ENCODE measurements around the gene TGFB1I1. TPM values are rescaled to one million over a fixed set of nuclear protein-coding genes. Genes with fewer than 3 reads are reported as not detected.
A peak's percentile ranks its signal among the peaks of the same experiment; 100 is the strongest.

The TGFB1I1 gene
- total RNA-seq, 1 experiment from 2014 or later, result 8.7 TPM

DNA sequence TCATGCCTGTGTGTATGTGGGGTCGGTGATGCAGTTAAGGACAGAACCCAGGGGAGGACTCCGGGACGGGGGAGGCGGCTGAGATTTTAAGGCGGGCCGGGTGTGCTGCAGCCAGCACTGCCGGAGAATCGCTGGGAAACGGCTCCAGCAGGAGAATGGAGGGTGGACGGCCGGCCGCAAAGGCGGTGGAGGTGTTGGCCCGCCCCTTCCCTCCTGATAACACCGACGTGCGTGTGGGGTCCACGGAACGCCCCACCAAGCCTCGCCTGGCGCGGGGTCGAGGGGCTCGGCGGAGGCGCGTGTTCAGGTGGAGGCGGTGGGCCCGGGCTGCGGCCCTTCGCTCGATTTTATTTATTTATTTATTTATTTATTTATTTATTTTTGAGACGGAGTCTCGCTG is 30.0 kb upstream of the TGFB1I1 start:
- no peak overlapping the region for H3K9ac ChIP-seq (ENCODE audit: low read length)
- TF ChIP-seq ZFX (IDR thresholded peaks at IDR 0.05), result no peak
- no peak for TF ChIP-seq ELF1 (IDR thresholded peaks at IDR 0.05; ENCODE audit: borderline replicate concordance, low read depth)
- no peak for TF ChIP-seq ZNF274 (IDR thresholded peaks at IDR 0.05; ENCODE audit: low read depth, low read length)
- no peak for TF ChIP-seq EGR1 (IDR thresholded peaks at IDR 0.05; ENCODE audit: low read depth)
- no peak for TF ChIP-seq RAD21 (IDR thresholded peaks at IDR 0.05; ENCODE audit: low read depth)
- TF ChIP-seq POLR2A (IDR thresholded peaks at IDR 0.05; ENCODE audit: borderline replicate concordance, extremely low read depth, insufficient read depth, insufficient read length), result no peak
- TF ChIP-seq, protein P1, sequence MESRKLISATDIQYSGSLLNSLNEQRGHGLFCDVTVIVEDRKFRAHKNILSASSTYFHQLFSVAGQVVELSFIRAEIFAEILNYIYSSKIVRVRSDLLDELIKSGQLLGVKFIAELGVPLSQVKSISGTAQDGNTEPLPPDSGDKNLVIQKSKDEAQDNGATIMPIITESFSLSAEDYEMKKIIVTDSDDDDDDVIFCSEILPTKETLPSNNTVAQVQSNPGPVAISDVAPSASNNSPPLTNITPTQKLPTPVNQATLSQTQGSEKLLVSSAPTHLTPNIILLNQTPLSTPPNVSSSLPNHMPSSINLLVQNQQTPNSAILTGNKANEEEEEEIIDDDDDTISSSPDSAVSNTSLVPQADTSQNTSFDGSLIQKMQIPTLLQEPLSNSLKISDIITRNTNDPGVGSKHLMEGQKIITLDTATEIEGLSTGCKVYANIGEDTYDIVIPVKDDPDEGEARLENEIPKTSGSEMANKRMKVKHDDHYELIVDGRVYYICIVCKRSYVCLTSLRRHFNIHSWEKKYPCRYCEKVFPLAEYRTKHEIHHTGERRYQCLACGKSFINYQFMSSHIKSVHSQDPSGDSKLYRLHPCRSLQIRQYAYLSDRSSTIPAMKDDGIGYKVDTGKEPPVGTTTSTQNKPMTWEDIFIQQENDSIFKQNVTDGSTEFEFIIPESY (IDR thresholded peaks at IDR 0.05; ENCODE audit: extremely low read depth, insufficient replicate concordance, low read length), result no peak
- TF ChIP-seq, protein P2, sequence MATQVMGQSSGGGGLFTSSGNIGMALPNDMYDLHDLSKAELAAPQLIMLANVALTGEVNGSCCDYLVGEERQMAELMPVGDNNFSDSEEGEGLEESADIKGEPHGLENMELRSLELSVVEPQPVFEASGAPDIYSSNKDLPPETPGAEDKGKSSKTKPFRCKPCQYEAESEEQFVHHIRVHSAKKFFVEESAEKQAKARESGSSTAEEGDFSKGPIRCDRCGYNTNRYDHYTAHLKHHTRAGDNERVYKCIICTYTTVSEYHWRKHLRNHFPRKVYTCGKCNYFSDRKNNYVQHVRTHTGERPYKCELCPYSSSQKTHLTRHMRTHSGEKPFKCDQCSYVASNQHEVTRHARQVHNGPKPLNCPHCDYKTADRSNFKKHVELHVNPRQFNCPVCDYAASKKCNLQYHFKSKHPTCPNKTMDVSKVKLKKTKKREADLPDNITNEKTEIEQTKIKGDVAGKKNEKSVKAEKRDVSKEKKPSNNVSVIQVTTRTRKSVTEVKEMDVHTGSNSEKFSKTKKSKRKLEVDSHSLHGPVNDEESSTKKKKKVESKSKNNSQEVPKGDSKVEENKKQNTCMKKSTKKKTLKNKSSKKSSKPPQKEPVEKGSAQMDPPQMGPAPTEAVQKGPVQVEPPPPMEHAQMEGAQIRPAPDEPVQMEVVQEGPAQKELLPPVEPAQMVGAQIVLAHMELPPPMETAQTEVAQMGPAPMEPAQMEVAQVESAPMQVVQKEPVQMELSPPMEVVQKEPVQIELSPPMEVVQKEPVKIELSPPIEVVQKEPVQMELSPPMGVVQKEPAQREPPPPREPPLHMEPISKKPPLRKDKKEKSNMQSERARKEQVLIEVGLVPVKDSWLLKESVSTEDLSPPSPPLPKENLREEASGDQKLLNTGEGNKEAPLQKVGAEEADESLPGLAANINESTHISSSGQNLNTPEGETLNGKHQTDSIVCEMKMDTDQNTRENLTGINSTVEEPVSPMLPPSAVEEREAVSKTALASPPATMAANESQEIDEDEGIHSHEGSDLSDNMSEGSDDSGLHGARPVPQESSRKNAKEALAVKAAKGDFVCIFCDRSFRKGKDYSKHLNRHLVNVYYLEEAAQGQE (IDR thresholded peaks at IDR 0.05; ENCODE audit: low read depth), result no peak
- TF ChIP-seq CEBPB (IDR thresholded peaks at IDR 0.05; ENCODE audit: low read depth), result no peak
- TF ChIP-seq, protein P3, sequence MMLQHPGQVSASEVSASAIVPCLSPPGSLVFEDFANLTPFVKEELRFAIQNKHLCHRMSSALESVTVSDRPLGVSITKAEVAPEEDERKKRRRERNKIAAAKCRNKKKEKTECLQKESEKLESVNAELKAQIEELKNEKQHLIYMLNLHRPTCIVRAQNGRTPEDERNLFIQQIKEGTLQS (IDR thresholded peaks at IDR 0.05), result no peak
- no peak for TF ChIP-seq JUND (IDR thresholded peaks at IDR 0.05)
- no peak for TF ChIP-seq YY1 (IDR thresholded peaks at IDR 0.05; ENCODE audit: extremely low read depth, insufficient replicate concordance, low read depth, low read length)
- TF ChIP-seq, protein P4, sequence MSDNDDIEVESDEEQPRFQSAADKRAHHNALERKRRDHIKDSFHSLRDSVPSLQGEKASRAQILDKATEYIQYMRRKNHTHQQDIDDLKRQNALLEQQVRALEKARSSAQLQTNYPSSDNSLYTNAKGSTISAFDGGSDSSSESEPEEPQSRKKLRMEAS (IDR thresholded peaks at IDR 0.05), result no peak
- TF ChIP-seq SP1 (IDR thresholded peaks at IDR 0.05; ENCODE audit: low read depth), result no peak
- TF ChIP-seq FOSL1 (IDR thresholded peaks at IDR 0.05; ENCODE audit: low read depth), result no peak
- TF ChIP-seq TCF7L2 (IDR thresholded peaks at IDR 0.05; ENCODE audit: borderline replicate concordance, extremely low read depth, insufficient read depth, insufficient read length), result no peak
- TF ChIP-seq SRF (IDR thresholded peaks at IDR 0.05; ENCODE audit: low read depth), result no peak
- no peak for TF ChIP-seq CBX3 (IDR thresholded peaks at IDR 0.05; ENCODE audit: low read depth)
- no peak for TF ChIP-seq EZH2phosphoT487 (IDR thresholded peaks at IDR 0.05; ENCODE audit: borderline replicate concordance)
- no peak overlapping the region for H2AFZ ChIP-seq (ENCODE audit: low read depth, low read length, poor library complexity, severe bottlenecking)
- ChIA-PET CTCF (interaction anchor here (0.8 to 3.4 kb wide), 7 partner anchors 10 to 500 kb away, joined by 3 to 36 read pairs (median 6); partner anchors contain the start of genes HSD3B7, ZNF646 and ZNF668), RAD21 (ENCODE audit: low non-redundant PET in 1 of 2, low total read pairs in 2 of 2, uncharacterized antibody in 2 of 2, unreplicated experiment in 2 of 2) (interaction anchor here in 1 of 2 experiments (0.8 kb wide), 1 partner anchor 56 kb away, joined by 3 read pairs; no protein-coding TSS in a partner anchor), POLR2A (interaction anchor here (1.8 kb wide), 1 partner anchor 10 kb away, joined by 8 read pairs; no protein-coding TSS in a partner anchor)
- H3K36me3 ChIP-seq (ENCODE audit: control insufficient read depth in 1 of 2, insufficient read depth in 2 of 2, low read length in 2 of 2), result no peaks in the 10 kb centered on the region
- H3K27me3 ChIP-seq (ENCODE audit: insufficient read depth, low read length), result no peaks in the 10 kb centered on the region
- no peaks in the 10 kb centered on the region for H3K9me3 ChIP-seq (ENCODE audit: control insufficient read depth in 1 of 2, insufficient read depth in 1 of 2, low read depth in 1 of 2, low read length in 2 of 2)
- no peaks in the 10 kb centered on the region for H3K9me2 ChIP-seq (ENCODE audit: insufficient read depth)
- TSS peak; percentile 38 for BruUV-seq (replicated peaks)
- intact Hi-C loops (cut with micrococcal nuclease), result loop anchor here (5.0 to 10.0 kb wide), 2 partner anchors 335 to 487 kb away; partner anchors contain the start of genes BCKDK and SETD1A
- H4K20me1 ChIP-seq (ENCODE audit: insufficient read depth), result no peaks in the 10 kb centered on the region
- H3K4me3 ChIP-seq (replicated peaks in 1 of 2; ENCODE audit: low read depth in 1 of 2, low read length in 2 of 2), result peak overlapping the region in 1 of 2 experiments; percentile 49; a peak in 1 of 4 replicates
- peaks cover 4 to 17% of the 10 kb centered on the region in 2 experiments; a peak in 2 of 4 replicates for H3K4me1 ChIP-seq (ENCODE audit: control insufficient read depth in 1 of 2, insufficient read depth in 2 of 2, low read length in 2 of 2)
- H3K27ac ChIP-seq (ENCODE audit: low read depth, low read length), result no peak overlapping the region
- H3K4me2 ChIP-seq (ENCODE audit: low read length), result peak overlapping the region; percentile 93
- no peaks in the 10 kb centered on the region for H3K79me2 ChIP-seq (ENCODE audit: insufficient read depth, low read length)
- ATAC-seq (no peak), DNase-seq (ENCODE audit: low read depth, low spot score) (no peak)

All from HCT116 (cell line).